Measurements from ENCODE around the gene TCN2.

DNA sequence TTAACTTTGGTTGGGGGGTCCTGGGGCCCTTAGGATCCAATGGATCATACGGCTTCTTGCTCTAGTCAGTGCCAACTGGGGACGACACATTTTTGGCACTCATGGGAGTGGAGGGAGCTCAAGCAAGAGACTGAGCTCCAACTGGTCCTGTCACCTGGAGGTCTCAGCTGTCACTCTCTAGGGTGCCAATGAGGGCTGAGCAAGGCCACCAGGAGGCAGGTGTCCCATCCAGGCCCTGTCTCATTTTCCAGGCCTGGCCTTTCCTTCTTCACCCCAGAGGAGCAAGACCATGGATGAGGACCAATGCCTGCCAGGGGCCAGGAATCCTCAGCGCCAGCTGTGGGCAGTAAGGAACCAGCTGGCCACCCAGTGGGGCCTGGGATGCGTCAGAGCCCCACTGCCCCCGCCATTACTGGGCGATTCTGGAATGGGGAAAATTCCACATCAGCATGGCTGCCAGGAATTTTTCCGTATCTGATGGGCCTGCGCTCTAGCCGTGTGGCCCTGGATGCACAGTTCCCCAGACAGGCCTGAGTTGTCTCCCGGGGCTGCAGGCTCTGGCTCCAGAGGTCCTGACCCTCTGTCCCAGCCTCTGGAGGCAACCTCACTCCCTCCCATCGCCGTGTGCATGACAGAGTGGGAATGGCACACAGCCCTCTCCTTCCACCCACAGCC lies 31.8 kb upstream of the TCN2 start:
- TF ChIP-seq POLR2AphosphoS5 (IDR thresholded peaks at IDR 0.05; ENCODE audit: control insufficient read depth, insufficient read depth, low read depth, low read length) = no peak
- 0 out of 6 replicates have a peak, but pooled peaks of 1 of the 3 experiments have one; percentile 5 for TF ChIP-seq CTCF (IDR thresholded peaks at IDR 0.05 in 2 of 3, conservative IDR thresholded peaks at IDR 0.05 in 1 of 3; ENCODE audit: insufficient read depth in 2 of 3, low read depth in 1 of 3, low read length in 3 of 3)
- no peak for TF ChIP-seq ZNF384 (IDR thresholded peaks at IDR 0.05; ENCODE audit: low read depth, low read length)
- TF ChIP-seq, protein P1, sequence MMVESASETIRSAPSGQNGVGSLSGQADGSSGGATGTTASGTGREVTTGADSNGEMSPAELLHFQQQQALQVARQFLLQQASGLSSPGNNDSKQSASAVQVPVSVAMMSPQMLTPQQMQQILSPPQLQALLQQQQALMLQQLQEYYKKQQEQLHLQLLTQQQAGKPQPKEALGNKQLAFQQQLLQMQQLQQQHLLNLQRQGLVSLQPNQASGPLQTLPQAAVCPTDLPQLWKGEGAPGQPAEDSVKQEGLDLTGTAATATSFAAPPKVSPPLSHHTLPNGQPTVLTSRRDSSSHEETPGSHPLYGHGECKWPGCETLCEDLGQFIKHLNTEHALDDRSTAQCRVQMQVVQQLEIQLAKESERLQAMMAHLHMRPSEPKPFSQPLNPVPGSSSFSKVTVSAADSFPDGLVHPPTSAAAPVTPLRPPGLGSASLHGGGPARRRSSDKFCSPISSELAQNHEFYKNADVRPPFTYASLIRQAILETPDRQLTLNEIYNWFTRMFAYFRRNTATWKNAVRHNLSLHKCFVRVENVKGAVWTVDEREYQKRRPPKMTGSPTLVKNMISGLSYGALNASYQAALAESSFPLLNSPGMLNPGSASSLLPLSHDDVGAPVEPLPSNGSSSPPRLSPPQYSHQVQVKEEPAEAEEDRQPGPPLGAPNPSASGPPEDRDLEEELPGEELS (CRISPR knock-in tag; IDR thresholded peaks at IDR 0.05; ENCODE audit: borderline replicate concordance) = no peak
- no peak for TF ChIP-seq EP300 (IDR thresholded peaks at IDR 0.05; ENCODE audit: low read length)
- no peak for TF ChIP-seq POU5F1 (IDR thresholded peaks at IDR 0.05; ENCODE audit: borderline replicate concordance, low read depth, low read length, partially characterized antibody)
- no peak for TF ChIP-seq CSDE1 (IDR thresholded peaks at IDR 0.05)
- no peak for TF ChIP-seq MTA3 (IDR thresholded peaks at IDR 0.05; ENCODE audit: borderline replicate concordance)

Measured in K562 (cell line).